Upper lobe of right lung (tissue), 1 donor: ENCODE data around the gene IGF2BP3. TPM values are rescaled to one million over a fixed set of nuclear protein-coding genes. Genes with fewer than 3 reads are reported as not detected.

ENCODE experiments used
- ATAC-seq: fragments of 200-7000 bp; cut with Tn5 transposase; one replicate; pipeline ENCODE4 v1.9.1; 2020; ENCODE audit warnings: mild to moderate bottlenecking, moderate library complexity
- DNase-seq: peaks from one replicate; pipeline ENCODE4 v3.0.0-alpha.2; 2020
- H3K27ac ChIP-seq: fragments of 200-600 bp; one replicate; pipeline ENCODE4 v1.8.0; 2022
- H3K27me3 ChIP-seq: fragments of 200-600 bp; one replicate; pipeline ENCODE4 v1.8.0; 2022; ENCODE audit warnings: mild to moderate bottlenecking
- H3K36me3 ChIP-seq: fragments of 200-600 bp; one replicate; pipeline ENCODE4 v1.8.0; 2022
- H3K4me1 ChIP-seq: fragments of 200-600 bp; one replicate; pipeline ENCODE4 v1.8.0; 2022
- H3K4me3 ChIP-seq: fragments of 200-600 bp; one replicate; pipeline ENCODE4 v1.8.0; 2022; ENCODE audit warnings: mild to moderate bottlenecking
- H3K9me3 ChIP-seq: fragments of 200-600 bp; one replicate; pipeline ENCODE4 v1.8.0; 2022
- CTCF ChIP-seq: fragments of 200-600 bp; IDR thresholded peaks from one replicate; pipeline ENCODE4 v1.8.0; 2022; ENCODE audit warnings: antibody characterized with exemption
- intact Hi-C: fragments of 100-400 bp; cut with DNase I; formaldehyde crosslinking; loops from one replicate; pipeline ENCODE4 v1.11.0; 2022
- total RNA-seq: library from RNA; stranded (reverse); fragmentation: NEBNext Ultra II Directional; extraction: Animal tissue kit (Norgen Biotek cat#: 25700); gene quantifications from one replicate; pipeline ENCODE4 v1.2.1, GENCODE V29; 2021
- donor health status: DM: no; HTN: yes; CAD: no; lungs with severe emphysema.

IGF2BP3 gene
- total RNA-seq, 1 donor from 2014 or later, result 3.3 TPM

DNA sequence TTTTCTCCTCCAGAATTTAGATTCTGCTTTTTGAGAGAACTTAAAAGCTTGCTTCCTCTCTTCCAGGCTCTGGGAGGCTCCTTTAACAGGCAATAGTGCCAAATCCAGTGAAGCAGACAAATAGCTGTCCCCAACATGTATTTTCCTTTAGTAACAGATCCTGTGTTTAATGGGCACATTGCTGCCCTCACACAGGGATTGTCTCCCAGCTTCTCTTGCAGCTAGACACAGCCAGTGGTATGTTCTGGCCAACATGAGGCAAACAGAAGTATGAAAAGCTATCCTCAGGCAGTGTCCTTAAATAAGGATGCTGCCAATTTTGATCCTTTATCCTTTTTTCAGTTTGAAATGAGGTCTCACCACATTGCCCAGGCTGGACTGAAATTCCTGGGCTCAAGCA is 132.9 kb downstream of the IGF2BP3 start:
- Histone ChIP-seq H3K9me3 (no peaks in the 10 kb centered on the region), H3K27ac (no peak overlapping the region), H3K36me3 (no peaks in the 10 kb centered on the region), H3K4me3 (no peak overlapping the region), H3K4me1 (peaks cover 36% of the 10 kb centered on the region), H3K27me3 (no peaks in the 10 kb centered on the region)
- intact Hi-C loops, result no loop called here
- ATAC-seq (no peak), DNase-seq (no peak)
- no peak for TF ChIP-seq CTCF

GRCh38 chr7:23336799-23337283 is 133.4 kb downstream of the IGF2BP3 start:
- H3K9me3 ChIP-seq, result no peaks in the 10 kb centered on the region
- DNase-seq, result no peak
- H3K27ac ChIP-seq, result no peak overlapping the region
- no peak for TF ChIP-seq CTCF
- no peaks in the 10 kb centered on the region for H3K27me3 ChIP-seq
- H3K36me3 ChIP-seq, result no peaks in the 10 kb centered on the region
- intact Hi-C loops, result no loop called here
- ATAC-seq, result no peak
- H3K4me3 ChIP-seq, result no peak overlapping the region
- peaks cover 36% of the 10 kb centered on the region for H3K4me1 ChIP-seq

GRCh38 chr7:23336086-23336485 is 134.2 kb downstream of the IGF2BP3 start:
- intact Hi-C loops, result no loop called here
- TF ChIP-seq CTCF, result no peak
- peaks cover 36% of the 10 kb centered on the region for H3K4me1 ChIP-seq
- H3K9me3 ChIP-seq, result no peaks in the 10 kb centered on the region
- H3K36me3 ChIP-seq, result no peaks in the 10 kb centered on the region
- DNase-seq, result no peak
- H3K27ac ChIP-seq, result no peak overlapping the region
- ATAC-seq, result no peak
- H3K27me3 ChIP-seq, result no peaks in the 10 kb centered on the region
- no peak overlapping the region for H3K4me3 ChIP-seq

DNA sequence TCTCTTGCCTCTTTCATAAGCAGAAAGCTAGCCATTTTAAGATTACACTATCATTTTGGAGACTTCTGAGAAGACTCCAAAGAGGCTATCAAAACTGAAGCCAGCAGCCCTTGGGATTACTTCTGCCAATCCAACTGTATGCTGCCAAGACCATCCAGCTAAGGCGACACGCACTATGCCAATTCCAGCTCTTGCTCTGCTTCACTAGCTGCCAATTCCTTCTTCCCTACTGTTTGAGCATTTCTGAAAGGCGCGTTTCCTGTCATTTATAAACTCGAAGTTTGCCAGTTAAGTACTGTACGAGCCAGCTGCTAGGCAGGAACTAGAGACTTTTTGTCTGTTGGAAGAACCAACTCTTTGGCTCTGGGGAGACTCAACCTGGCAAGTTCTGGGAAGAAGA is 134.7 kb downstream of the IGF2BP3 start:
- Histone ChIP-seq H3K27ac (no peak overlapping the region), H3K9me3 (no peaks in the 10 kb centered on the region), H3K36me3 (no peaks in the 10 kb centered on the region), H3K4me1 (peaks cover 36% of the 10 kb centered on the region), H3K27me3 (no peaks in the 10 kb centered on the region), H3K4me3 (no peak overlapping the region)
- no peak for TF ChIP-seq CTCF
- intact Hi-C loops, result no loop called here
- peak; percentile 16 for ATAC-seq
- DNase-seq, result no peak

GRCh38 chr7:23335136-23335535 is 135.2 kb downstream of the IGF2BP3 start:
- Histone ChIP-seq H3K27ac (no peak overlapping the region), H3K36me3 (no peaks in the 10 kb centered on the region), H3K4me1 (peaks cover 36% of the 10 kb centered on the region), H3K4me3 (no peak overlapping the region), H3K9me3 (no peaks in the 10 kb centered on the region), H3K27me3 (no peaks in the 10 kb centered on the region)
- no peak for TF ChIP-seq CTCF
- no peak for ATAC-seq
- DNase-seq, result no peak
- intact Hi-C loops, result no loop called here

- Histone ChIP-seq H3K4me1 (peaks cover 36% of the 10 kb centered on the region), H3K4me3 (no peak overlapping the region), H3K9me3 (no peaks in the 10 kb centered on the region), H3K36me3 (no peaks in the 10 kb centered on the region), H3K27ac (peak overlapping the region; percentile 40), H3K27me3 (no peaks in the 10 kb centered on the region)
- TF ChIP-seq CTCF, result no peak
- DNase-seq, result no peak
- ATAC-seq, result peak; percentile 78
- intact Hi-C loops, result no loop called here
Observed at GRCh38 chr7:23334482-23335056, 135.7 kb downstream of the IGF2BP3 start.
